HG02571 (cell line): ENCODE results near the gene TXN.
"Not testable (repeated sequence)": the region's sequence is repeated elsewhere in the genome, so short reads cannot be mapped to it uniquely, and the experiment has no call there.

Experiments
- ATAC-seq: cut with Tn5 transposase; IDR thresholded peaks from one replicate; pipeline ENCODE4 v1.9.1; 2021; ENCODE audit warnings: mild to moderate bottlenecking, moderate library complexity; ENCODE audit not compliant: unreplicated experiment

TXN gene

DNA sequence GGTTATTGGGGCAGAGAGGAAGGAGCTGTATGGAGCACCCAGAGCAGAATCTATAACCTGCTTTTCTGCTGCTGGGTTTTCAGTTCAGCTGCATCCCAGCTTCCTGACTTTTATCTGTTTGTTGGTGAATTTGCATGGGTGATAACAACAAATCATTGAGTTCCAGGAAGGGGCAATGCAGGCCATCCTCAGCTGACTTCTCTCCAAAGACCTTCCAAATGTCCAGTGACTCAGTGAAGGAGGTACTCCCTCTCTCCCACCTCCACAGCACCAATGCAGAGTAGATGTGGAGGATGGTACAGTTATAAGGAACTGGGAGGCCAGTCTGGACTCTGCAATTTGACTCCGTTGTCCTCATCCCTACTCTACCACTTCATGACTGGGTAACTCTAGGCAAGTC lies 1.6 kb upstream of the TXN start:
- no peak for ATAC-seq

- ATAC-seq, result peak; percentile 1
These were observed 962 bp upstream of the TXN start for GRCh38 chr9:110257097-110257841.

GRCh38 chr9:110255463-110256379 lies 586 bp downstream of the TXN start:
- peak; percentile 14 for ATAC-seq

GRCh38 chr9:110255034-110255462 lies 1.3 kb downstream of the TXN start:
- no peak for ATAC-seq

GRCh38 chr9:110254500-110254899 lies 1.8 kb downstream of the TXN start:
- ATAC-seq, result no peak

- no peak for ATAC-seq
These were observed 3.7 kb downstream of the TXN start for GRCh38 chr9:110252509-110253139.

- ATAC-seq, result not testable (repeated sequence)
These were observed 4.5 kb downstream of the TXN start for GRCh38 chr9:110251770-110252169.

GRCh38 chr9:110251212-110251611 lies 5.1 kb downstream of the TXN start:
- no peak for ATAC-seq

DNA sequence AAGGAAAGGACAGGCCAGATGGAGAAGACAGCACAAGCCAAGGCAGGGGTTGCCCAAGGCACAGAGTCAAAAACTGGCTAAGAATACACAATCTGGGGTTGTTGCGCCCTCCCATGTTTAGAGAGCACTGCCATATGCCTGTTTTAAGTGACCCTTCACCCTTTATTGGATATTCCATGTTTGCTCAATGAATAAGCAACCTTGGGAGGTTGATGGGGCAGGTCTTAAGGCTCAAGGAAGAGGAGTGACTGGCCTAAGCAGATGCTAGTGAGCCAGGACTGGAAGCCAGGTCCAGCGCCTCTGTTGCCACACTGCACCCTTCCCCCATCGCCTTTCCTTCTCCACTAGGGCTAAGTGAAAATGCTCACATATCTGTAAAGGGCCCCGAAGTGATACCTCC lies 6.7 kb downstream of the TXN start:
- no peak for ATAC-seq

DNA sequence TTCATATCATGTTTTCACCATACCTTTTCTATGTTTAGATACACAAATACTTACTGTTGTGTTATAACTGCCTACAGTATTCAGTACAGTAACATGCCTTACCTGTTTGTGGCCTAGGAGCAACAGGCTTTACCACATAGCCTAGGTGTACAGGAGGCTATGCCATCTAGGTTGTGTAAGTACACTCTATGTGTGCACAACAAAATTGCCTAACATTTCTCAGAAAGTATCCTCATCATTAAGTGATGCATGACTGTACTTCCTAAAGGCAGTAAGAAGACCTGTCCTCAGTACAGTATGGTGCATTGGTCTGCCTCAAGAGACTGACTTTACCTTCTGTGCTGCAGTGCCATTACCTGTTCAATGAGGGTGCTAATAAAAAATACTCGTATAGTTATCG lies 7.9 kb downstream of the TXN start:
- ATAC-seq, result no peak

GRCh38 chr9:110246214-110246613 lies 10.1 kb downstream of the TXN start:
- ATAC-seq, result no peak

DNA sequence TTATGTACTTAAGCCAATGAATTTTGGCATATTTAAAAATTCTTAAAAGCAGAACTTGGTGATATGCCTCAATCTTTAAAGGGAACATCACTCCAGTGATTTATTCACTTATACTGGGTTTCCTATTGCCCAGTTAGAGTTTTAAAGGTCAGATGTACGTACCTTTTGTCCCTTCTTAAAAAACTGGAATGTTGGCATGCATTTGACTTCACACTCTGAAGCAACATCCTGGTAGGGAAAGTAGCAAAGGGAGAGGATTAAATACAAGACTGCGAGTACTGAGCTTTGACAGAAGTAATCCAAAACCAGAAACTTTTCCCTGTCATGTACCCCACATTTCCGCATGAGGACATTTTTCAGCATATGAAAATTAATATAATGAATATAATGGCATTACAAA lies 11.7 kb downstream of the TXN start:
- ATAC-seq, result no peak

- ATAC-seq, result no peak
These were observed 14.4 kb downstream of the TXN start for GRCh38 chr9:110241858-110242321.

DNA sequence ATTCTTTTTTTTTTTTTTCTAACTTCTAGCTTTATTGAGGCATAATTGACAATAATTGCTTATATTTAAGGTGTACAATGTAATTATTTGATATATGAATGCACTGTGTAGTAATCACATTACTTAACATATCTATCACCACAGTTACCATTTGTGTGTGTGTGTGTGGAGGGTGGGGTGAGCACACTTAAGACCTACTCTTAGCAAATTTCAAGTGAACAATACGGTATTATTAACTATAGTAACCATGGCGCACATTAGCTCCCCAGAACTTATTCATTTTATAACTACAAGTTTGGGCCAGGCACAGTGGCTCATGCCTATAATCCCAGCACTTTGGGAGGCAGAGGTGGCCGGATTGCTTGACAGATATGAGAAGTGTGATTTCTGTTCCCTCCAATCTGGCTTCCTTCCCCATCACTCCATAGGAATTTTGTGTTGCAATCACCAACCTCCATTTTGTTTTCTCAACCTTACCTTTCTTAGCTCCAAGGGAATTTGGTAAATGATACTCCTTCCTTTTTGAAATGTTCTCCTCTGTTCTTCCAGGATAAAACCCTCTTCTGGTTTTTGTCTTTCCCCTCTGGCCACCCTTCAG lies 14.9 kb downstream of the TXN start:
- no peak for ATAC-seq

GRCh38 chr9:110240198-110240597 lies 16.1 kb downstream of the TXN start:
- no peak for ATAC-seq

DNA sequence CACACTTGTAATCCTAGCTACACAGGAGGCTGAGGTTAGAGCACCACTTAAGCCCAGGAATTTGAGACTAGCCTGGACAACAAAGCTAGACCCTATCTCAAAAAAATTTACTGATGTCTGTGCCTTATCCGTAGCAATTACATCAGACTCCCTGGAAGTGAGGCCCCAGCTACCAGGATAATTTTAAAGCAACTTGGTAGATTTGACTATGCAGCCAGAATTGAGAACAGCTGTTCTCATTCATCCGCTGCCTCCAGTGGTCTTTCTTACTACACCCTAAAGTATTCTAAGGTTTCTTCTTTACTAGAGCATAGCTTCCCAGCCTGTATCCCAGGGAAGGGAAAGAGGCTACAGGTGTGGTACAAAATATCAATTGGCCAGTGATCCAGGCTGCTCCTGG lies 28.0 kb downstream of the TXN start:
- ATAC-seq, result no peak

GRCh38 chr9:110224583-110224982 lies 31.7 kb downstream of the TXN start:
- no peak for ATAC-seq

DNA sequence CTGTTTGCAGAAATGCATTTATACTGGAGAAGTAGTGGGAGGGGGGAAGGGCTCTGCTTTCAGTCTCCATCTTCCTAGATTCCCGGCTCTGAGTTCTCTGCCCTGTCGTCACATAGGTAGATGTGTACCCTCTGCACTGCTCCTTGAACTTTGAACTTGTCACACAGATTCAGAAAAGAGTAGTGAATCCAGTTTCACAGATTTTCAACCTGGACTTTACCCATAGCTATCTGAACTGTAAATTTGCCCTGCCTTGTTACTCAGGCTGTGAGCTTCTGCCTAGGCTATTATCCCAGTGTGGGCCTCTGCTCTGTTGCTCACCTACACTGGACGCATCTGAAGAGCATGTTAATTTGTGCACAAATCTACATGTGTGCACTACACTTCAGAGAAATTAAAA lies 35.5 kb downstream of the TXN start:
- ATAC-seq, result no peak

- ATAC-seq, result no peak
These were observed 38.6 kb downstream of the TXN start for GRCh38 chr9:110217656-110218099.

DNA sequence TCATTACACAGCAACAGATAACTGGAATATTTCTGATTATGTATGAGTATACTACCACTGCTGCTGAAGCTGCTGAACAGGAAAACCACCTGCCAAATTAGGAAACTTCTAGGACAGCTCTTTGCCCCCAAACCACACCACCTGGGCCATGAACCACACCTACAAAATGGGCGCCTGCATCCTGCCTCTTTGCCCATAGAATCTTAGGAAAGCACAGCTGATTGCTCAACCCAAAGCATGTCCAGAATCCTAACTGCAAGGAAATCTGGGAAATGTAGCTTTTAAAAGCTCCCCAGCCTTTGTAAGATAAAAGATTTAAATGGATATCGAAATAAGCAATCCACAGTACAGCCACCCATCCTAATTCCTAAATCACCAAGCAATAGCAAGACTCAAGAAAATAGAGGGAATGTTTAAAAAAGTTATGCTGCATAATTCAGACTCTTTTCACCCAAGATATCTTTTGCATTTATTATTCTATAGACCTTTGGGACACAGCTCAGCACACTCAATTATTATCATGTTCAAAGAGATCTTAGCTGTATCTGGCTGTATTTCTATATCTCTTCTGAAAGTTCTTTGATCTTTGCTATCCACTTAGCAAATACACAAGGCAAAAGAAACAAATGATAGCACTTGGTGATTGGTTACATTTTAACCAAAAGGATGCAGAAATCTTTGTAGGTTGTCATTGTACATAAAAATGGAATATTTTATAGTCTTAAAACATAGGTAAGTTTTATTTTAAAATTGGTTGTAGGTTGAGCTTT lies 41.5 kb downstream of the TXN start:
- no peak for ATAC-seq
